K562 (cell line): ENCODE measurements around the gene WWOX.

Experiments used
- CEBPB ChIP-seq: fragments of 450-650 bp; IDR thresholded peaks from 2 replicates; pipeline ENCODE4 v1.6.1; 2016; ENCODE audit warnings: missing genetic modification characterization, missing compliant biosample characterization
- HCFC1 ChIP-seq: IDR thresholded peaks from 2 replicates; pipeline ENCODE4 v1.6.1; 2012; ENCODE audit warnings: low read depth, low read length, improper control_type of control experiment
- JUND ChIP-seq, 2 experiments: IDR thresholded peaks; 2 replicates in 1 of 2; 3 replicates in 1 of 2; pipeline ENCODE4 v1.6.1; 2011; ENCODE audit warnings: borderline replicate concordance in 2 of 2, low read depth in 2 of 2, low read length in 2 of 2, improper control_type of control experiment in 1 of 2, missing biosample characterization in 1 of 2, missing genetic modification characterization in 1 of 2, missing genetic modification reagents in 1 of 2
- NR3C1 ChIP-seq: sonication (generic); formaldehyde crosslinking; IDR thresholded peaks from 2 replicates; pipeline ENCODE4 v1.8.1; 2022; ENCODE audit warnings: missing genetic modification reagents
- RBM15 ChIP-seq: fragments of 200-400 bp; formaldehyde crosslinking; IDR thresholded peaks from 2 replicates; pipeline ENCODE4 v1.6.1; 2018; ENCODE audit warnings: mild to moderate bottlenecking, low read length, moderate library complexity; ENCODE audit not compliant: insufficient read depth
- SFPQ ChIP-seq: fragments of 200-400 bp; formaldehyde crosslinking; IDR thresholded peaks from 2 replicates; pipeline ENCODE4 v1.6.1; 2017; ENCODE audit warnings: mild to moderate bottlenecking, low read depth, low read length, moderate library complexity

- TF ChIP-seq CEBPB (no peak), NR3C1 (CRISPR knock-in tag) (no peak), SFPQ (no peak), RBM15 (no peak), JUND (IDR thresholded peaks at IDR 0.05; ENCODE audit: borderline replicate concordance, low read depth, low read length) (no peak), JUND (tag; IDR thresholded peaks at IDR 0.05; ENCODE audit: borderline replicate concordance, low read depth, low read length) (no peak), HCFC1 (no peak)
Measured at GRCh38 chr16:78198288-78198687, 98.8 kb downstream of the WWOX start.
